Measurements from ENCODE around the gene MRPL4. TPM values are rescaled to one million over a fixed set of nuclear protein-coding genes. Genes with fewer than 3 reads are reported as not detected.

The MRPL4 gene
- total RNA-seq = 10 to 100 TPM; 66.0 to 69.2 TPM
- polyA plus RNA-seq (2013, experiment 1 of 2) = 53.3 TPM
- polyA plus RNA-seq (2013, experiment 2 of 2) = 51.8 TPM
- long read RNA-seq, experiment 1, transcript MRPL4-201 (9 exons, 1,455 nt) = major isoform, 22 of 61 reads
- long read RNA-seq, experiment 1, partial matches to known transcripts = 15 of 61 reads
- long read RNA-seq, experiment 1, other reads (novel, unspliced or antisense) = 20 of 61 reads
- long read RNA-seq, experiment 2, transcript MRPL4-201 (9 exons, 1,455 nt) = major isoform, 128 of 145 reads
- long read RNA-seq, experiment 2, transcript MRPL4-207 (8 exons, 1,423 nt) = minor isoform, 5 of 145 reads
- long read RNA-seq, experiment 2, partial matches to known transcripts = 4 of 145 reads
- long read RNA-seq, experiment 2, other reads (novel, unspliced or antisense) = 6 of 145 reads
- long read RNA-seq, experiment 3, transcript MRPL4-201 (9 exons, 1,455 nt) = major isoform, 218 of 259 reads
- long read RNA-seq, experiment 3, transcript MRPL4-207 (8 exons, 1,423 nt) = minor isoform, 9 of 259 reads
- long read RNA-seq, experiment 3, partial matches to known transcripts = 18 of 259 reads
- long read RNA-seq, experiment 3, other reads (novel, unspliced or antisense) = 9 of 259 reads
- long read RNA-seq, experiment 4, transcript MRPL4-201 (9 exons, 1,455 nt) = major isoform, 24 of 43 reads
- long read RNA-seq, experiment 4, transcript MRPL4-207 (8 exons, 1,423 nt) = minor isoform, 10 of 43 reads
- long read RNA-seq, experiment 4, partial matches to known transcripts = 7 of 43 reads
- long read RNA-seq, experiment 4, other reads (novel, unspliced or antisense) = 2 of 43 reads

DNA sequence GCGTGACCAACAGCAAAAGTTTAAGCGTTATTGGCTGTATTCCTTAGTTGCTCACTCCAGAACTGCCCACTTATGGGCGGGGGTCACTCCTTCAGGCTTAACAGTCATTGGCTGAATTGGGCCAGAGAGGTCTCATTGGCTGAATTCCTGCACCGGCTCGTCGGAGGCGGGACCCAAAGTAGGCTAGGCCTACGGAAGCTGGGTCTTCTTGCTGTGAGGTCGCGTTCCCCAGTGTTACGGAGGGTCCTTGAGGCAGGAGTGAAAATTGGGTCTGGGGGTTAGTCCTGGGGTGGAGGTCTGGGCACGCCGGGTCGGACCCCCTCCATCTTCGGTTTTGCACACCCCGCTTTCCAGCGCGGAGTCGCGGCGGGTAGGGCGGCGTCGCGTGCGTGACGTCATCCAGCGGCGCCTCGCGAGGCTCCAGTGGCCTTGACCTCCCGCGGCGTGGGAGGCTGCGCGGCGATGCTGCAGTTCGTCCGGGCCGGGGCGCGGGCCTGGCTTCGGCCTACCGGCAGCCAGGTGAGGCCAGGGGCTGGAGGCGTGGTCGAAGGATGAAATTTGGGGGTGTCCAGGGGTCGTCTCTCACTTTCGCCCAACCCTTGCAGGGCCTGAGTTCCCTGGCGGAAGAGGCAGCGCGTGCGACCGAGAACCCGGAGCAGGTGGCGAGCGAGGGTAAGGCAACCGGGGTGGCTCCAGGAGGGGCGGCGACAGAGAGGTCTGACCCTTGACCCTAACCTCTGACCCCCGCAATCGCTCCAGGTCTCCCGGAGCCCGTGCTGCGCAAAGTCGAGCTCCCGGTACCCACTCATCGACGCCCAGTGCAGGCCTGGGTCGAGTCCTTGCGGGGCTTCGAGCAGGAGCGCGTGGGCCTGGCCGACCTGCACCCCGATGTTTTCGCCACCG is at the start of gene MRPL4:
TSS of gene MRPL4 (plus strand) at position 423 of the 903 bp plus-strand sequence. CDS start at position 463, 40 bp downstream.
- DNase-seq = peak; percentile 98
- Mint-ChIP-seq H3K4me3 (peak within 1 kb of the TSS; percentile 95), H3K4me1 (peaks cover 5% of the 10 kb centered on the region), H3K27me3 (ENCODE audit: insufficient read depth) (no peaks in the 10 kb centered on the region), H3K36me3 (ENCODE audit: low read depth) (peaks cover 26% of the 10 kb centered on the region), H3K9me3 (no peaks in the 10 kb centered on the region), H3K27ac (peak within 1 kb of the TSS; percentile 99)
- TF ChIP-seq, protein P1, sequence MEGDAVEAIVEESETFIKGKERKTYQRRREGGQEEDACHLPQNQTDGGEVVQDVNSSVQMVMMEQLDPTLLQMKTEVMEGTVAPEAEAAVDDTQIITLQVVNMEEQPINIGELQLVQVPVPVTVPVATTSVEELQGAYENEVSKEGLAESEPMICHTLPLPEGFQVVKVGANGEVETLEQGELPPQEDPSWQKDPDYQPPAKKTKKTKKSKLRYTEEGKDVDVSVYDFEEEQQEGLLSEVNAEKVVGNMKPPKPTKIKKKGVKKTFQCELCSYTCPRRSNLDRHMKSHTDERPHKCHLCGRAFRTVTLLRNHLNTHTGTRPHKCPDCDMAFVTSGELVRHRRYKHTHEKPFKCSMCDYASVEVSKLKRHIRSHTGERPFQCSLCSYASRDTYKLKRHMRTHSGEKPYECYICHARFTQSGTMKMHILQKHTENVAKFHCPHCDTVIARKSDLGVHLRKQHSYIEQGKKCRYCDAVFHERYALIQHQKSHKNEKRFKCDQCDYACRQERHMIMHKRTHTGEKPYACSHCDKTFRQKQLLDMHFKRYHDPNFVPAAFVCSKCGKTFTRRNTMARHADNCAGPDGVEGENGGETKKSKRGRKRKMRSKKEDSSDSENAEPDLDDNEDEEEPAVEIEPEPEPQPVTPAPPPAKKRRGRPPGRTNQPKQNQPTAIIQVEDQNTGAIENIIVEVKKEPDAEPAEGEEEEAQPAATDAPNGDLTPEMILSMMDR (conservative IDR thresholded peaks at IDR 0.05) = peak; percentile 38
- H3K9ac ChIP-seq (ENCODE audit: extremely low read depth, low read length, poor library complexity, severe bottlenecking) = peak within 1 kb of the TSS; percentile 83
- WGBS, 2 experiments (ENCODE audit: insufficient coverage in 1 of 2, insufficient read length in 1 of 2) = 1 to 2% methylated on average over 50 to 77 of the region's 77 CpGs
- peak within 1 kb of the TSS; percentile 76 for H3K27ac ChIP-seq (ENCODE audit: low read depth, low read length)
- no peaks in the 10 kb centered on the region for H3K4me1 ChIP-seq (ENCODE audit: control insufficient read depth, insufficient read depth, low read length)
- H3K4me3 ChIP-seq (ENCODE audit: low read length) = peak within 1 kb of the TSS; percentile 96
- H3K9me3 ChIP-seq (ENCODE audit: control insufficient read depth, low read length) = no peaks in the 10 kb centered on the region
- no peaks in the 10 kb centered on the region for H3K27me3 ChIP-seq (ENCODE audit: control insufficient read depth, insufficient read depth, low read length, poor library complexity, severe bottlenecking)
- peaks cover 23% of the 10 kb centered on the region for H3K36me3 ChIP-seq (ENCODE audit: control insufficient read depth, insufficient read depth, low read length)

GRCh38 chr19:10203686-10204085 is 48.3 kb upstream of the MRPL4 start:
- H3K9me3 ChIP-seq (ENCODE audit: control insufficient read depth, low read length) = no peaks in the 10 kb centered on the region
- H3K27ac Mint-ChIP-seq = no peak overlapping the region
- WGBS, 2 experiments (ENCODE audit: insufficient coverage in 1 of 2, insufficient read length in 1 of 2) = 91 to 94% methylated on average over 2 to 3 of the region's 3 CpGs

More at GRCh38 chr19:10203686-10204085, 48.3 kb upstream of the MRPL4 start:
- no peak overlapping the region for H3K4me3 ChIP-seq (ENCODE audit: low read length)
- TF ChIP-seq, protein P1 (conservative IDR thresholded peaks at IDR 0.05) = no peak
- Mint-ChIP-seq H3K9me3 (peaks cover 4% of the 10 kb centered on the region), H3K27me3 (ENCODE audit: insufficient read depth) (peaks cover 3% of the 10 kb centered on the region), H3K36me3 (ENCODE audit: low read depth) (no peaks in the 10 kb centered on the region), H3K4me3 (no peak overlapping the region), H3K4me1 (no peaks in the 10 kb centered on the region)
- H3K4me1 ChIP-seq (ENCODE audit: control insufficient read depth, insufficient read depth, low read length) = no peaks in the 10 kb centered on the region
- H3K9ac ChIP-seq (ENCODE audit: extremely low read depth, low read length, poor library complexity, severe bottlenecking) = no peak overlapping the region
- H3K27ac ChIP-seq (ENCODE audit: low read depth, low read length) = no peak overlapping the region
- H3K27me3 ChIP-seq (ENCODE audit: control insufficient read depth, insufficient read depth, low read length, poor library complexity, severe bottlenecking) = no peaks in the 10 kb centered on the region
- DNase-seq = no peak
- no peaks in the 10 kb centered on the region for H3K36me3 ChIP-seq (ENCODE audit: control insufficient read depth, insufficient read depth, low read length)

Measured in endodermal cell (in vitro differentiated cells).